HEK293 (cell line): ENCODE measurements around the gene SLC29A3.

Source experiments
- BCL11B ChIP-seq: fragments of 450-650 bp; formaldehyde crosslinking; IDR thresholded peaks from 2 replicates; pipeline ENCODE4 v1.5.1; 2016; ENCODE audit warnings: low read depth, missing biosample characterization, missing genetic modification characterization
- BCL6B ChIP-seq: fragments of 450-650 bp; formaldehyde crosslinking; IDR thresholded peaks from 2 replicates; pipeline ENCODE4 v1.5.1; 2017; ENCODE audit warnings: missing biosample characterization, missing genetic modification characterization
- EGR2 ChIP-seq: fragments of 450-650 bp; formaldehyde crosslinking; IDR thresholded peaks from 2 replicates; pipeline ENCODE4 v1.5.1; 2016; ENCODE audit warnings: low read depth, missing biosample characterization, missing genetic modification characterization
- GLIS2 ChIP-seq: fragments of 450-650 bp; formaldehyde crosslinking; IDR thresholded peaks from 2 replicates; pipeline ENCODE4 v1.5.1; 2016; ENCODE audit warnings: missing biosample characterization, missing genetic modification characterization
- KLF16 ChIP-seq: fragments of 450-650 bp; formaldehyde crosslinking; IDR thresholded peaks from 2 replicates; pipeline ENCODE4 v1.5.1; 2017; ENCODE audit warnings: missing biosample characterization, missing genetic modification characterization
- OSR2 ChIP-seq: fragments of 450-650 bp; formaldehyde crosslinking; IDR thresholded peaks from 2 replicates; pipeline ENCODE4 v1.5.1; 2016; ENCODE audit warnings: missing biosample characterization, missing genetic modification characterization
- SCRT1 ChIP-seq: fragments of 450-650 bp; formaldehyde crosslinking; IDR thresholded peaks from 2 replicates; pipeline ENCODE4 v1.5.1; 2016; ENCODE audit warnings: missing biosample characterization, missing genetic modification characterization, borderline replicate concordance
- ZBTB1 ChIP-seq: fragments of 450-650 bp; formaldehyde crosslinking; IDR thresholded peaks from 2 replicates; pipeline ENCODE4 v1.5.1; 2016; ENCODE audit warnings: missing biosample characterization, missing genetic modification characterization
- ZBTB11 ChIP-seq: fragments of 450-650 bp; formaldehyde crosslinking; conservative IDR thresholded peaks from 2 replicates; pipeline ENCODE4 v1.5.1; 2016; ENCODE audit warnings: low read depth, missing biosample characterization, missing genetic modification characterization
- ZBTB48 ChIP-seq: fragments of 450-650 bp; formaldehyde crosslinking; IDR thresholded peaks from 2 replicates; pipeline ENCODE4 v1.5.1; 2016; ENCODE audit warnings: missing biosample characterization, missing genetic modification characterization
- ZBTB7A ChIP-seq: fragments of 450-650 bp; formaldehyde crosslinking; IDR thresholded peaks from 2 replicates; pipeline ENCODE4 v1.5.1; 2016; ENCODE audit warnings: low read depth, missing biosample characterization, missing genetic modification characterization
- ZEB2 ChIP-seq: fragments of 450-650 bp; formaldehyde crosslinking; IDR thresholded peaks from 2 replicates; pipeline ENCODE4 v1.5.1; 2016; ENCODE audit warnings: missing biosample characterization, missing genetic modification characterization
- ZNF114 ChIP-seq: fragments of 450-650 bp; formaldehyde crosslinking; IDR thresholded peaks from 2 replicates; pipeline ENCODE4 v1.5.0; 2017; ENCODE audit warnings: missing biosample characterization, missing genetic modification characterization
- ZNF133 ChIP-seq: fragments of 450-650 bp; formaldehyde crosslinking; IDR thresholded peaks from 2 replicates; pipeline ENCODE4 v1.5.1; 2016; ENCODE audit warnings: missing biosample characterization, missing genetic modification characterization
- ZNF138 ChIP-seq: fragments of 450-650 bp; formaldehyde crosslinking; IDR thresholded peaks from 2 replicates; pipeline ENCODE4 v1.5.1; 2016; ENCODE audit warnings: missing biosample characterization, missing genetic modification characterization, borderline replicate concordance
- ZNF146 ChIP-seq: fragments of 450-650 bp; formaldehyde crosslinking; IDR thresholded peaks from 2 replicates; pipeline ENCODE4 v1.5.1; 2016; ENCODE audit warnings: missing biosample characterization, missing genetic modification characterization
- ZNF16 ChIP-seq: fragments of 450-650 bp; formaldehyde crosslinking; IDR thresholded peaks from 2 replicates; pipeline ENCODE4 v1.5.1; 2016; ENCODE audit warnings: low read depth, missing biosample characterization, missing genetic modification characterization
- ZNF184 ChIP-seq: fragments of 450-650 bp; IDR thresholded peaks from 2 replicates; pipeline ENCODE4 v1.5.1; 2018; ENCODE audit warnings: missing biosample characterization, mild to moderate bottlenecking, missing genetic modification characterization
- ZNF280D ChIP-seq: fragments of 450-650 bp; formaldehyde crosslinking; IDR thresholded peaks from 2 replicates; pipeline ENCODE4 v1.5.1; 2016; ENCODE audit warnings: missing biosample characterization, missing genetic modification characterization
- ZNF311 ChIP-seq: fragments of 450-650 bp; formaldehyde crosslinking; IDR thresholded peaks from 2 replicates; pipeline ENCODE4 v1.5.1; 2017; ENCODE audit warnings: missing biosample characterization, missing genetic modification characterization, borderline replicate concordance
- ZNF404 ChIP-seq: fragments of 450-650 bp; formaldehyde crosslinking; IDR thresholded peaks from 2 replicates; pipeline ENCODE4 v1.5.1; 2017; ENCODE audit warnings: missing biosample characterization, missing genetic modification characterization
- ZNF501 ChIP-seq: fragments of 450-650 bp; formaldehyde crosslinking; IDR thresholded peaks from 2 replicates; pipeline ENCODE4 v1.5.1; 2016; ENCODE audit warnings: missing biosample characterization, missing genetic modification characterization
- ZNF510 ChIP-seq: fragments of 450-650 bp; formaldehyde crosslinking; IDR thresholded peaks from 2 replicates; pipeline ENCODE4 v1.5.1; 2018; ENCODE audit warnings: mild to moderate bottlenecking, missing genetic modification characterization, missing biosample characterization; ENCODE audit not compliant: insufficient replicate concordance
- ZNF513 ChIP-seq: fragments of 450-650 bp; IDR thresholded peaks from 2 replicates; pipeline ENCODE4 v1.5.1; 2018; ENCODE audit warnings: missing biosample characterization, missing genetic modification characterization
- ZNF549 ChIP-seq: fragments of 450-650 bp; IDR thresholded peaks from 2 replicates; pipeline ENCODE4 v1.5.1; 2018; ENCODE audit warnings: missing biosample characterization, missing genetic modification characterization, mild to moderate bottlenecking, inconsistent platforms, moderate library complexity
- ZNF558 ChIP-seq: fragments of 450-650 bp; formaldehyde crosslinking; IDR thresholded peaks from 2 replicates; pipeline ENCODE4 v1.5.1; 2016; ENCODE audit warnings: missing biosample characterization, missing genetic modification characterization
- ZNF692 ChIP-seq: fragments of 450-650 bp; formaldehyde crosslinking; IDR thresholded peaks from 2 replicates; pipeline ENCODE4 v1.5.1; 2016; ENCODE audit warnings: missing biosample characterization, missing genetic modification characterization
- ZNF701 ChIP-seq: fragments of 450-650 bp; formaldehyde crosslinking; IDR thresholded peaks from 2 replicates; pipeline ENCODE4 v1.5.1; 2016; ENCODE audit warnings: missing biosample characterization, missing genetic modification characterization
- ZNF776 ChIP-seq: fragments of 450-650 bp; formaldehyde crosslinking; IDR thresholded peaks from 2 replicates; pipeline ENCODE4 v1.5.0; 2017; ENCODE audit warnings: missing biosample characterization, missing genetic modification characterization, borderline replicate concordance
- ZSCAN16 ChIP-seq: fragments of 450-650 bp; formaldehyde crosslinking; IDR thresholded peaks from 2 replicates; pipeline ENCODE4 v1.5.1; 2016; ENCODE audit warnings: missing biosample characterization, missing genetic modification characterization

Gene SLC29A3

GRCh38 chr10:71396084-71396710, 77.1 kb downstream of the SLC29A3 start (continued):
- TF ChIP-seq ZSCAN16 (tag by site-specific recombination): no peak
- TF ChIP-seq ZNF138: no peak
- no peak for TF ChIP-seq ZBTB11 (tag by site-specific recombination)
- TF ChIP-seq ZNF501 (tag by site-specific recombination): no peak
- no peak for TF ChIP-seq ZNF114 (tag by site-specific recombination)
- TF ChIP-seq ZNF692: peak; percentile 26
- TF ChIP-seq ZNF510 (tag by site-specific recombination): no peak
- TF ChIP-seq ZBTB7A: no peak; the same call in 1 of the 2 replicates
- TF ChIP-seq ZNF311: no peak
- TF ChIP-seq ZNF549 (tag by site-specific recombination): no peak
- TF ChIP-seq ZNF16: no peak
- TF ChIP-seq OSR2 (tag by site-specific recombination): no peak
- no peak for TF ChIP-seq ZNF280D (tag by site-specific recombination)
- TF ChIP-seq SCRT1 (tag by site-specific recombination): no peak
- TF ChIP-seq KLF16 (tag by site-specific recombination): no peak
- TF ChIP-seq ZNF146: no peak
- TF ChIP-seq ZNF776 (tag by site-specific recombination): no peak
- 0 out of 2 replicates have a peak, but pooled peaks have one; percentile 13 for TF ChIP-seq ZBTB48 (tag by site-specific recombination)
- no peak for TF ChIP-seq ZNF558 (tag by site-specific recombination)
- TF ChIP-seq GLIS2 (tag by site-specific recombination): peak; percentile 84
- no peak for TF ChIP-seq ZNF133
- TF ChIP-seq BCL6B (tag by site-specific recombination): no peak
- no peak for TF ChIP-seq BCL11B
- peak; percentile 12; the same call in 1 of the 2 replicates for TF ChIP-seq ZEB2
- TF ChIP-seq ZNF701 (tag by site-specific recombination): no peak
- no peak for TF ChIP-seq EGR2 (tag by site-specific recombination)
- TF ChIP-seq ZNF404 (tag by site-specific recombination): no peak
- TF ChIP-seq ZNF513 (tag by site-specific recombination): no peak
- no peak for TF ChIP-seq ZNF184 (tag by site-specific recombination)
- TF ChIP-seq ZBTB1: no peak
